ENCODE results near the gene AGPAT2. TPM values are rescaled to one million over a fixed set of nuclear protein-coding genes. Genes with fewer than 3 reads are reported as not detected.

Gene AGPAT2
- total RNA-seq, 1 donor from 2014 or later, result 72.9 TPM

GRCh38 chr9:136722093-136722968 lies 35.1 kb upstream of the AGPAT2 start:
- H3K36me3 ChIP-seq (ENCODE audit: control insufficient read depth, insufficient read depth, low read length), result no peaks in the 10 kb centered on the region
- DNase-seq (ENCODE audit: low read depth), result no peak
- no peaks in the 10 kb centered on the region for H3K27me3 ChIP-seq (ENCODE audit: control insufficient read depth, insufficient read depth, low read length)
- no peak overlapping the region for H3K4me3 ChIP-seq (ENCODE audit: low read depth, low read length)
- no peak for TF ChIP-seq CTCF (IDR thresholded peaks at IDR 0.05; ENCODE audit: insufficient read depth, low read length, poor library complexity, severe bottlenecking)

GRCh38 chr9:136721339-136722092 lies 34.3 kb upstream of the AGPAT2 start:
- DNase-seq (ENCODE audit: low read depth), result no peak
- H3K36me3 ChIP-seq (ENCODE audit: control insufficient read depth, insufficient read depth, low read length), result no peaks in the 10 kb centered on the region
- no peak for TF ChIP-seq CTCF (IDR thresholded peaks at IDR 0.05; ENCODE audit: insufficient read depth, low read length, poor library complexity, severe bottlenecking)

GRCh38 chr9:136720898-136721338 lies 33.7 kb upstream of the AGPAT2 start:
- DNase-seq (ENCODE audit: low read depth), result no peak
- TF ChIP-seq CTCF (IDR thresholded peaks at IDR 0.05; ENCODE audit: insufficient read depth, low read length, poor library complexity, severe bottlenecking), result no peak
- Histone ChIP-seq H3K27me3 (ENCODE audit: control insufficient read depth, insufficient read depth, low read length) (no peaks in the 10 kb centered on the region), H3K36me3 (ENCODE audit: control insufficient read depth, insufficient read depth, low read length) (no peaks in the 10 kb centered on the region), H3K4me3 (ENCODE audit: low read depth, low read length) (no peak overlapping the region)

More at GRCh38 chr9:136721339-136722092, 34.3 kb upstream of the AGPAT2 start:
- Histone ChIP-seq H3K4me3 (ENCODE audit: low read depth, low read length) (no peak overlapping the region), H3K27me3 (ENCODE audit: control insufficient read depth, insufficient read depth, low read length) (no peaks in the 10 kb centered on the region)

GRCh38 chr9:136720251-136720897 lies 33.1 kb upstream of the AGPAT2 start:
- no peaks in the 10 kb centered on the region for H3K27me3 ChIP-seq (ENCODE audit: control insufficient read depth, insufficient read depth, low read length)
- no peaks in the 10 kb centered on the region for H3K36me3 ChIP-seq (ENCODE audit: control insufficient read depth, insufficient read depth, low read length)
- no peak for TF ChIP-seq CTCF (IDR thresholded peaks at IDR 0.05; ENCODE audit: insufficient read depth, low read length, poor library complexity, severe bottlenecking)
- no peak overlapping the region for H3K4me3 ChIP-seq (ENCODE audit: low read depth, low read length)
- no peak for DNase-seq (ENCODE audit: low read depth)

GRCh38 chr9:136719195-136719880 lies 32.1 kb upstream of the AGPAT2 start:
- H3K27me3 ChIP-seq (ENCODE audit: control insufficient read depth, insufficient read depth, low read length), result no peaks in the 10 kb centered on the region
- H3K4me3 ChIP-seq (ENCODE audit: low read depth, low read length), result no peak overlapping the region
- DNase-seq (ENCODE audit: low read depth), result no peak
- H3K36me3 ChIP-seq (ENCODE audit: control insufficient read depth, insufficient read depth, low read length), result no peaks in the 10 kb centered on the region
- no peak for TF ChIP-seq CTCF (IDR thresholded peaks at IDR 0.05; ENCODE audit: insufficient read depth, low read length, poor library complexity, severe bottlenecking)
